ENCODE results near the gene TRIOBP.
A peak's percentile ranks its signal among the peaks of the same experiment; 100 is the strongest.

- no peak; the same call in 1 of the 2 replicates for TF ChIP-seq ZNF561 (tag by site-specific recombination; IDR thresholded peaks at IDR 0.05; ENCODE audit: borderline replicate concordance)
- peak; percentile 73 for TF ChIP-seq CTCF (tag by site-specific recombination; IDR thresholded peaks at IDR 0.05)
- no peak for TF ChIP-seq SETDB1 (IDR thresholded peaks at IDR 0.05; ENCODE audit: insufficient read length, low read length)
- TF ChIP-seq ZNF837 (tag by site-specific recombination; IDR thresholded peaks at IDR 0.05) = no peak
- no peak for TF ChIP-seq ZNF302 (tag by site-specific recombination; IDR thresholded peaks at IDR 0.05; ENCODE audit: low read depth)
- no peak for TF ChIP-seq ZBTB26 (tag by site-specific recombination; optimal IDR thresholded peaks at IDR 0.05)
- no peak for TF ChIP-seq ZNF335 (tag by site-specific recombination; conservative IDR thresholded peaks at IDR 0.05)
- TF ChIP-seq ATF2 (tag by site-specific recombination; IDR thresholded peaks at IDR 0.05; ENCODE audit: low read depth) = no peak
- TF ChIP-seq WT1 (tag by site-specific recombination; IDR thresholded peaks at IDR 0.05) = peak; percentile 54; the same call in 1 of the 2 replicates
- TF ChIP-seq ZNF112 (tag by site-specific recombination; IDR thresholded peaks at IDR 0.05) = no peak
- TF ChIP-seq ZNF169 (tag by site-specific recombination; IDR thresholded peaks at IDR 0.05) = no peak
- TF ChIP-seq ZNF362 (tag by site-specific recombination; IDR thresholded peaks at IDR 0.05) = no peak
- no peak for TF ChIP-seq ZNF530 (tag by site-specific recombination; IDR thresholded peaks at IDR 0.05; ENCODE audit: low read depth)
- TF ChIP-seq ZBTB49 (tag by site-specific recombination; IDR thresholded peaks at IDR 0.05; ENCODE audit: low read depth) = no peak
Measured at GRCh38 chr22:37696657-37697537, at the start of gene TRIOBP.

Measured in HEK293 (cell line).